Activated CD8-positive, alpha-beta T cell treated with anti-CD3 and anti-CD28 coated beads for 36 hours (primary cell): ENCODE results near the gene CILP. TPM values are rescaled to one million over a fixed set of nuclear protein-coding genes. Genes with fewer than 3 reads are reported as not detected.
"Not testable (repeated sequence)": the region's sequence is repeated elsewhere in the genome, so short reads cannot be mapped to it uniquely, and the experiment has no call there.

Experiments used
- ATAC-seq: fragments of 200-7000 bp; cut with Tn5 transposase; one replicate; pipeline ENCODE4 v1.10.0; 2021; ENCODE audit warnings: mild to moderate bottlenecking, moderate library complexity
- CTCF ChIA-PET: fragments of 350-600 bp; sonication (Branson Sonifier 250); formaldehyde crosslinking; loops from one replicate; lab custom pipeline; 2021; ENCODE audit warnings: antibody characterized with exemption; lab: Charles Lee
- POLR2A ChIA-PET: fragments of 350-600 bp; sonication (Branson Sonifier 250); formaldehyde crosslinking; loops from one replicate; lab custom pipeline; 2021; ENCODE audit warnings: antibody characterized with exemption; lab: Charles Lee
- DNase-seq: peaks from one replicate; pipeline ENCODE4 v3.0.0-alpha.2; 2020
- H3K27ac Mint-ChIP-seq: one replicate; pipeline ENCODE4 v1.8.0; 2021; ENCODE audit warnings: mild to moderate bottlenecking, mixed read lengths
- H3K27me3 Mint-ChIP-seq: one replicate; pipeline ENCODE4 v1.8.0; 2021; ENCODE audit warnings: mixed read lengths
- H3K36me3 Mint-ChIP-seq: one replicate; pipeline ENCODE4 v1.8.0; 2021; ENCODE audit warnings: low read depth, mixed read lengths
- H3K4me1 Mint-ChIP-seq: one replicate; pipeline ENCODE4 v1.8.0; 2021; ENCODE audit warnings: low read depth, mixed read lengths
- H3K4me3 Mint-ChIP-seq: one replicate; pipeline ENCODE4 v1.8.0; 2021; ENCODE audit warnings: mild to moderate bottlenecking, moderate library complexity, mixed read lengths
- H3K9me3 Mint-ChIP-seq: one replicate; pipeline ENCODE4 v1.8.0; 2021; ENCODE audit warnings: mixed read lengths
- intact Hi-C: fragments of 100-400 bp; cut with micrococcal nuclease; formaldehyde crosslinking; loops from one replicate; pipeline ENCODE4 v1.10.0; 2022
- total RNA-seq, 2 experiments: library from RNA; stranded (reverse); gene quantifications; one replicate each; pipeline ENCODE4 v1.2.3, GENCODE V29; 2021
- TF ChIP-seq, protein P1 (sequence below): fragments of 200-600 bp; IDR thresholded peaks from one replicate; pipeline ENCODE4 v1.8.0; 2022; ENCODE audit warnings: antibody characterized with exemption, mild to moderate bottlenecking

The CILP gene
- total RNA-seq, 2 experiments from 2014 or later: not detected

DNA sequence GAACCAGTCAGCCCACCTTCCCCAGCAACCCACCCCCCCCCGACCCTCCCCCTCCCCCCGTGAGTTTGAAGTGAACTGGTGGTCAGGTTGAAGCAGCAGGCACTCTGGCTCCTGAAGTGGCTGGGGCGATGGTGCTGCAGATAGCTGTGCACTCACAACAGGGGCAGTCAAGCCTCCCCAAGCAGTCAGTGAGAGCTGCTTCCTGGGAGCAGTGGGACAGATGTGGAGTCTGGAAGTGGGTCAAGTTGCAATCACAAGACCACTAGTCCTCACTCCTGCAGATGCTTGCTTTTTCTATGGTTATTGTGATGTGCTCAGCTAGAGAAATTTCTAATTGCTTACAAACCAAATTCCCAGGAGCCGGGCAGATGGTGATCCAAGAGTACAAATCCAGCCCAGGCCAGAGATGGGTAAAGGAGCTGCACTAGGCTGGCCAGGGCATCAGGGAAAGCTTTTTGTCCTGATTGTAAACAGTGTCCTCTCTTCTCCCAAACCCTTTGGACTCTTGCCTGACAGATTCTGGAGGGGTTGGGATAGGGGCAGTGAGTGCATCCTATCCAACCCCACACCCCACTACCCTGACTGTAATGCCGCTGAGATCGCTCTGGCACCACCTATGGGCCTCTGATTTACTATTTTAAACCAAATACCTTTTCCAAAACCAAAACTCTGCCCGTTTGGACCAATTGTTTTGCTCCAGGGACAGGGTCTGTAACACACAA is 16.3 kb downstream of the CILP start:
- H3K27me3 Mint-ChIP-seq: no peaks in the 10 kb centered on the region
- ChIA-PET CTCF (interaction anchor here (1.0 to 2.2 kb wide), 3 partner anchors 17 to 88 kb away, joined by 3 to 6 read pairs (median 3); no protein-coding TSS in a partner anchor), POLR2A (interaction anchor here (0.7 to 1.5 kb wide), 3 partner anchors 9 to 109 kb away, joined by 3 to 4 read pairs (median 3); no protein-coding TSS in a partner anchor)
- no peaks in the 10 kb centered on the region for H3K9me3 Mint-ChIP-seq
- intact Hi-C loops: no loop called here
- H3K4me1 Mint-ChIP-seq: no peaks in the 10 kb centered on the region
- no peak for DNase-seq
- H3K36me3 Mint-ChIP-seq: no peaks in the 10 kb centered on the region
- ATAC-seq: no peak
- no peak overlapping the region for H3K4me3 Mint-ChIP-seq
- H3K27ac Mint-ChIP-seq: no peak overlapping the region
- TF ChIP-seq, protein P1, sequence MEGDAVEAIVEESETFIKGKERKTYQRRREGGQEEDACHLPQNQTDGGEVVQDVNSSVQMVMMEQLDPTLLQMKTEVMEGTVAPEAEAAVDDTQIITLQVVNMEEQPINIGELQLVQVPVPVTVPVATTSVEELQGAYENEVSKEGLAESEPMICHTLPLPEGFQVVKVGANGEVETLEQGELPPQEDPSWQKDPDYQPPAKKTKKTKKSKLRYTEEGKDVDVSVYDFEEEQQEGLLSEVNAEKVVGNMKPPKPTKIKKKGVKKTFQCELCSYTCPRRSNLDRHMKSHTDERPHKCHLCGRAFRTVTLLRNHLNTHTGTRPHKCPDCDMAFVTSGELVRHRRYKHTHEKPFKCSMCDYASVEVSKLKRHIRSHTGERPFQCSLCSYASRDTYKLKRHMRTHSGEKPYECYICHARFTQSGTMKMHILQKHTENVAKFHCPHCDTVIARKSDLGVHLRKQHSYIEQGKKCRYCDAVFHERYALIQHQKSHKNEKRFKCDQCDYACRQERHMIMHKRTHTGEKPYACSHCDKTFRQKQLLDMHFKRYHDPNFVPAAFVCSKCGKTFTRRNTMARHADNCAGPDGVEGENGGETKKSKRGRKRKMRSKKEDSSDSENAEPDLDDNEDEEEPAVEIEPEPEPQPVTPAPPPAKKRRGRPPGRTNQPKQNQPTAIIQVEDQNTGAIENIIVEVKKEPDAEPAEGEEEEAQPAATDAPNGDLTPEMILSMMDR: no peak

DNA sequence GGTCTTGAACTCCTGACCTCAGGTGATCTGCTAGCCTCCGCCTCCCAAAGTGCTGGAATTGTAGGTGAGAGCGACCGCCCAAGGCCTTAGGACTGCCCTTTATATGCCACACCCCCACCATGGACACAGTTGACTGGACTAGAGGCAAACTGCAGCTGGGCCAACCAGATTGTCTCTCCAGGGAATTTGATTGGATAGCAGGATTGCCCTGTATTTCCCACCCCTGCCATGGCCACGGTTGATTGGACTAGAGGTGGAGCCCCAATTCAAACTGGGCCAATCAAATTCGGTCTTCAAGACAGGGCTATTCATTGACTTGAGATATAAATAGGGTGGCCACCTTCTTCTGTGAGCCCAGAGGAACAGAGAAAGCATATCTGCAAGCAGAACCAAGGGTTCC is 19.3 kb downstream of the CILP start:
- TF ChIP-seq, protein P1: no peak
- no peak for DNase-seq
- ATAC-seq: no peak
- no peak overlapping the region for H3K27ac Mint-ChIP-seq
- H3K4me3 Mint-ChIP-seq: no peak overlapping the region
- ChIA-PET POLR2A (no interaction called here), CTCF (interaction anchor here (1.0 kb wide), 1 partner anchor 108 kb away, joined by 3 read pairs; no protein-coding TSS in a partner anchor)
- H3K36me3 Mint-ChIP-seq: no peaks in the 10 kb centered on the region
- no peaks in the 10 kb centered on the region for H3K27me3 Mint-ChIP-seq
- H3K9me3 Mint-ChIP-seq: no peaks in the 10 kb centered on the region
- intact Hi-C loops: no loop called here
- H3K4me1 Mint-ChIP-seq: no peaks in the 10 kb centered on the region

- Mint-ChIP-seq H3K4me3 (no peak overlapping the region), H3K27me3 (no peaks in the 10 kb centered on the region), H3K4me1 (peaks cover 5% of the 10 kb centered on the region), H3K9me3 (no peaks in the 10 kb centered on the region), H3K36me3 (peaks cover 1% of the 10 kb centered on the region), H3K27ac (no peak overlapping the region)
- TF ChIP-seq, protein P1: peak; percentile 67
- intact Hi-C loops: loop anchor here (2.0 kb wide), 1 partner anchor 108 kb away; the partner anchor contains the start of gene RNU5A-1
- no peak for ATAC-seq
- POLR2A ChIA-PET: interaction anchor here (0.6 to 1.0 kb wide), 2 partner anchors 109 to 115 kb away, joined by 4 to 5 read pairs; partner anchors contain the start of gene RNU5B-1
- DNase-seq: peak; percentile 58
- CTCF ChIA-PET: interaction anchor here (0.6 to 1.0 kb wide), 4 partner anchors 58 to 111 kb away, joined by 3 to 5 read pairs (median 4); partner anchors contain the start of gene PARP16
Measured at GRCh38 chr15:65189102-65189740, 22.1 kb downstream of the CILP start.

- ATAC-seq, DNase-seq, H3K27ac Mint-ChIP-seq, H3K36me3 Mint-ChIP-seq, H3K4me3 Mint-ChIP-seq, H3K4me1 Mint-ChIP-seq, H3K27me3 Mint-ChIP-seq, H3K9me3 Mint-ChIP-seq: not testable (repeated sequence)
- CTCF ChIA-PET: interaction anchor here (5.0 kb wide), 1 partner anchor 110 kb away, joined by 42 read pairs; no protein-coding TSS in a partner anchor
- POLR2A ChIA-PET: interaction anchor here (0.6 to 1.0 kb wide), 2 partner anchors 109 to 116 kb away, joined by 4 to 5 read pairs; partner anchors contain the start of gene RNU5B-1
- intact Hi-C loops: loop anchor here (2.0 kb wide), 1 partner anchor 108 kb away; the partner anchor contains the start of gene RNU5A-1
Measured at GRCh38 chr15:65188472-65188871, 22.8 kb downstream of the CILP start.
